HepG2 (cell line): ENCODE measurements around the gene CRYZL1. TPM values are rescaled to one million over a fixed set of nuclear protein-coding genes. Genes with fewer than 3 reads are reported as not detected.

ENCODE experiments used
- ERF ChIP-seq: IDR thresholded peaks from 2 replicates; pipeline ENCODE4 v1.6.1; 2018; ENCODE audit warnings: missing biosample characterization, missing genetic modification reagents
- FOSL1 ChIP-seq: sonication (generic); formaldehyde crosslinking; IDR thresholded peaks from 2 replicates; pipeline ENCODE4 v1.9.0; 2021; ENCODE audit warnings: missing genetic modification reagents, borderline replicate concordance
- FOXM1 ChIP-seq: sonication (generic); formaldehyde crosslinking; IDR thresholded peaks from 2 replicates; pipeline ENCODE4 v1.5.0; 2020; ENCODE audit warnings: missing genetic modification reagents
- ONECUT2 ChIP-seq: sonication (generic); formaldehyde crosslinking; IDR thresholded peaks from 2 replicates; pipeline ENCODE4 v1.4.0; 2020; ENCODE audit warnings: missing genetic modification reagents
- PITX1 ChIP-seq: sonication (generic); formaldehyde crosslinking; IDR thresholded peaks from 2 replicates; pipeline ENCODE4 v1.5.1; 2020; ENCODE audit warnings: mild to moderate bottlenecking, missing genetic modification reagents
- YEATS4 ChIP-seq: sonication (generic); formaldehyde crosslinking; IDR thresholded peaks from 2 replicates; pipeline ENCODE4 v1.4.0; 2020; ENCODE audit warnings: missing genetic modification reagents, borderline replicate concordance
- ZC3H13 ChIP-seq: sonication (generic); formaldehyde crosslinking; IDR thresholded peaks from 2 replicates; pipeline ENCODE4 v1.8.1; 2023; ENCODE audit warnings: mild to moderate bottlenecking, missing genetic modification reagents, moderate library complexity
- ZHX1 ChIP-seq: sonication (generic); formaldehyde crosslinking; IDR thresholded peaks from 2 replicates; pipeline ENCODE4 v1.8.1; 2022; ENCODE audit warnings: low read depth, mild to moderate bottlenecking, missing genetic modification reagents
- ZNF501 ChIP-seq: sonication (generic); formaldehyde crosslinking; IDR thresholded peaks from 2 replicates; pipeline ENCODE4 v1.5.1; 2020; ENCODE audit warnings: mild to moderate bottlenecking, moderate library complexity, missing genetic modification reagents
- ZNF772 ChIP-seq: sonication (generic); formaldehyde crosslinking; IDR thresholded peaks from 2 replicates; pipeline ENCODE4 v1.5.0; 2020; ENCODE audit warnings: mild to moderate bottlenecking, missing genetic modification reagents
- ZNF784 ChIP-seq: sonication (generic); formaldehyde crosslinking; IDR thresholded peaks from 2 replicates; pipeline ENCODE4 v1.5.1; 2020; ENCODE audit warnings: missing genetic modification reagents, mild to moderate bottlenecking, borderline replicate concordance
- ZSCAN31 ChIP-seq: sonication (generic); formaldehyde crosslinking; IDR thresholded peaks from 2 replicates; pipeline ENCODE4 v1.5.0; 2020; ENCODE audit warnings: low read depth, mild to moderate bottlenecking, missing genetic modification reagents
- polyA plus RNA-seq, 8 experiments: library from polyadenylated mRNA; depleted of rRNA in 3 of 8; stranded (reverse) in 7 of 8; unstranded in 1 of 8; fragments of >200 nt; fragmentation: Illumina TruSeq in 4 of 8; extraction: Trizol in 4 of 8; gene quantifications; 2 replicates each; pipeline versions ENCODE4 v1.2.1 to v1.2.3, GENCODE V29; 2011 to 2016; ENCODE audit warnings: low read depth in 4 of 8, missing spikeins in 1 of 8, mixed read lengths in 1 of 8; ENCODE audit not compliant: insufficient read depth in 1 of 8
- total RNA-seq, 5 experiments: library from RNA; depleted of rRNA; stranded (reverse); fragments of >200 nt; fragmentation: Illumina TruSeq; extraction: Trizol; gene quantifications; 2 replicates each; pipeline ENCODE4 v1.2.3, GENCODE V29; 2016; ENCODE audit warnings: low read depth in 1 of 5
- TF ChIP-seq, protein P1 (sequence below): sonication (generic); formaldehyde crosslinking; IDR thresholded peaks from 2 replicates; pipeline ENCODE4 v1.4.0; 2020; ENCODE audit warnings: missing genetic modification reagents; ENCODE audit errors: not compliant biosample characterization
- TF ChIP-seq, protein P2 (sequence below): sonication (generic); formaldehyde crosslinking; IDR thresholded peaks from 2 replicates; pipeline ENCODE4 v1.8.1; 2023; ENCODE audit warnings: missing genetic modification reagents, inconsistent platforms, borderline replicate concordance
- TF ChIP-seq, protein P3 (sequence below): sonication (generic); formaldehyde crosslinking; IDR thresholded peaks from 2 replicates; pipeline ENCODE4 v1.4.0; 2020; ENCODE audit warnings: mild to moderate bottlenecking, missing genetic modification reagents

Gene CRYZL1
- total and polyA plus RNA-seq, 2 of the 13 experiments (the other 11 are each of a cell fraction or from before 2014, with no cell fraction given), result 20.3 to 27.7 TPM

- TF ChIP-seq ZHX1 (CRISPR knock-in tag) (peak; percentile 60; the same call in 1 of the 2 replicates), PITX1 (CRISPR knock-in tag) (peak; percentile 50; the same call in 1 of the 2 replicates), FOXM1 (CRISPR knock-in tag) (no peak), FOSL1 (CRISPR knock-in tag) (0 out of 2 replicates have a peak, but pooled peaks have one; percentile 7), ONECUT2 (CRISPR knock-in tag) (0 out of 2 replicates have a peak, but pooled peaks have one; percentile 25), YEATS4 (peak; percentile 90; the same call in 1 of the 2 replicates), ZNF501 (CRISPR knock-in tag) (peak; percentile 64; the same call in 1 of the 2 replicates), ZSCAN31 (CRISPR knock-in tag) (no peak), ZC3H13 (peak; percentile 94), ZNF784 (CRISPR knock-in tag) (no peak), ZNF772 (CRISPR knock-in tag) (no peak; the same call in 1 of the 2 replicates), ERF (CRISPR knock-in tag) (peak; percentile 81; the same call in 1 of the 2 replicates)
- TF ChIP-seq, protein P1, sequence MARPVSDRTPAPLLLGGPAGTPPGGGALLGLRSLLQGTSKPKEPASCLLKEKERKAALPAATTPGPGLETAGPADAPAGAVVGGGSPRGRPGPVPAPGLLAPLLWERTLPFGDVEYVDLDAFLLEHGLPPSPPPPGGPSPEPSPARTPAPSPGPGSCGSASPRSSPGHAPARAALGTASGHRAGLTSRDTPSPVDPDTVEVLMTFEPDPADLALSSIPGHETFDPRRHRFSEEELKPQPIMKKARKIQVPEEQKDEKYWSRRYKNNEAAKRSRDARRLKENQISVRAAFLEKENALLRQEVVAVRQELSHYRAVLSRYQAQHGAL (CRISPR knock-in tag), result peak; percentile 84
- TF ChIP-seq, protein P2, sequence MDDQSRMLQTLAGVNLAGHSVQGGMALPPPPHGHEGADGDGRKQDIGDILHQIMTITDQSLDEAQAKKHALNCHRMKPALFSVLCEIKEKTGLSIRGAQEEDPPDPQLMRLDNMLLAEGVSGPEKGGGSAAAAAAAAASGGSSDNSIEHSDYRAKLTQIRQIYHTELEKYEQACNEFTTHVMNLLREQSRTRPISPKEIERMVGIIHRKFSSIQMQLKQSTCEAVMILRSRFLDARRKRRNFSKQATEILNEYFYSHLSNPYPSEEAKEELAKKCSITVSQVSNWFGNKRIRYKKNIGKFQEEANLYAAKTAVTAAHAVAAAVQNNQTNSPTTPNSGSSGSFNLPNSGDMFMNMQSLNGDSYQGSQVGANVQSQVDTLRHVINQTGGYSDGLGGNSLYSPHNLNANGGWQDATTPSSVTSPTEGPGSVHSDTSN, result peak; percentile 57; the same call in 1 of the 2 replicates
- TF ChIP-seq, protein P3, sequence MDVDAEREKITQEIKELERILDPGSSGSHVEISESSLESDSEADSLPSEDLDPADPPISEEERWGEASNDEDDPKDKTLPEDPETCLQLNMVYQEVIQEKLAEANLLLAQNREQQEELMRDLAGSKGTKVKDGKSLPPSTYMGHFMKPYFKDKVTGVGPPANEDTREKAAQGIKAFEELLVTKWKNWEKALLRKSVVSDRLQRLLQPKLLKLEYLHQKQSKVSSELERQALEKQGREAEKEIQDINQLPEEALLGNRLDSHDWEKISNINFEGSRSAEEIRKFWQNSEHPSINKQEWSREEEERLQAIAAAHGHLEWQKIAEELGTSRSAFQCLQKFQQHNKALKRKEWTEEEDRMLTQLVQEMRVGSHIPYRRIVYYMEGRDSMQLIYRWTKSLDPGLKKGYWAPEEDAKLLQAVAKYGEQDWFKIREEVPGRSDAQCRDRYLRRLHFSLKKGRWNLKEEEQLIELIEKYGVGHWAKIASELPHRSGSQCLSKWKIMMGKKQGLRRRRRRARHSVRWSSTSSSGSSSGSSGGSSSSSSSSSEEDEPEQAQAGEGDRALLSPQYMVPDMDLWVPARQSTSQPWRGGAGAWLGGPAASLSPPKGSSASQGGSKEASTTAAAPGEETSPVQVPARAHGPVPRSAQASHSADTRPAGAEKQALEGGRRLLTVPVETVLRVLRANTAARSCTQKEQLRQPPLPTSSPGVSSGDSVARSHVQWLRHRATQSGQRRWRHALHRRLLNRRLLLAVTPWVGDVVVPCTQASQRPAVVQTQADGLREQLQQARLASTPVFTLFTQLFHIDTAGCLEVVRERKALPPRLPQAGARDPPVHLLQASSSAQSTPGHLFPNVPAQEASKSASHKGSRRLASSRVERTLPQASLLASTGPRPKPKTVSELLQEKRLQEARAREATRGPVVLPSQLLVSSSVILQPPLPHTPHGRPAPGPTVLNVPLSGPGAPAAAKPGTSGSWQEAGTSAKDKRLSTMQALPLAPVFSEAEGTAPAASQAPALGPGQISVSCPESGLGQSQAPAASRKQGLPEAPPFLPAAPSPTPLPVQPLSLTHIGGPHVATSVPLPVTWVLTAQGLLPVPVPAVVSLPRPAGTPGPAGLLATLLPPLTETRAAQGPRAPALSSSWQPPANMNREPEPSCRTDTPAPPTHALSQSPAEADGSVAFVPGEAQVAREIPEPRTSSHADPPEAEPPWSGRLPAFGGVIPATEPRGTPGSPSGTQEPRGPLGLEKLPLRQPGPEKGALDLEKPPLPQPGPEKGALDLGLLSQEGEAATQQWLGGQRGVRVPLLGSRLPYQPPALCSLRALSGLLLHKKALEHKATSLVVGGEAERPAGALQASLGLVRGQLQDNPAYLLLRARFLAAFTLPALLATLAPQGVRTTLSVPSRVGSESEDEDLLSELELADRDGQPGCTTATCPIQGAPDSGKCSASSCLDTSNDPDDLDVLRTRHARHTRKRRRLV (CRISPR knock-in tag), result no peak
Measured at GRCh38 chr21:33588485-33589335, 52.8 kb downstream of the CRYZL1 start, which contains the start of gene DONSON (continued).
